Measurements from ENCODE around the gene PPP2R2B.

The PPP2R2B gene

GRCh38 chr5:146796911-146797310 is 81.6 kb downstream of the PPP2R2B start:
- DNase-seq, result no peak
- TF ChIP-seq POLR2A (IDR thresholded peaks at IDR 0.05; ENCODE audit: low read length) (no peak), GATA1 (IDR thresholded peaks at IDR 0.05; ENCODE audit: low read depth, low read length) (no peak)

- TF ChIP-seq GATA1 (IDR thresholded peaks at IDR 0.05; ENCODE audit: low read depth, low read length) (no peak), POLR2A (IDR thresholded peaks at IDR 0.05; ENCODE audit: low read length) (no peak)
- DNase-seq, result no peak
Measured at GRCh38 chr5:146796144-146796543, 82.4 kb downstream of the PPP2R2B start.

DNA sequence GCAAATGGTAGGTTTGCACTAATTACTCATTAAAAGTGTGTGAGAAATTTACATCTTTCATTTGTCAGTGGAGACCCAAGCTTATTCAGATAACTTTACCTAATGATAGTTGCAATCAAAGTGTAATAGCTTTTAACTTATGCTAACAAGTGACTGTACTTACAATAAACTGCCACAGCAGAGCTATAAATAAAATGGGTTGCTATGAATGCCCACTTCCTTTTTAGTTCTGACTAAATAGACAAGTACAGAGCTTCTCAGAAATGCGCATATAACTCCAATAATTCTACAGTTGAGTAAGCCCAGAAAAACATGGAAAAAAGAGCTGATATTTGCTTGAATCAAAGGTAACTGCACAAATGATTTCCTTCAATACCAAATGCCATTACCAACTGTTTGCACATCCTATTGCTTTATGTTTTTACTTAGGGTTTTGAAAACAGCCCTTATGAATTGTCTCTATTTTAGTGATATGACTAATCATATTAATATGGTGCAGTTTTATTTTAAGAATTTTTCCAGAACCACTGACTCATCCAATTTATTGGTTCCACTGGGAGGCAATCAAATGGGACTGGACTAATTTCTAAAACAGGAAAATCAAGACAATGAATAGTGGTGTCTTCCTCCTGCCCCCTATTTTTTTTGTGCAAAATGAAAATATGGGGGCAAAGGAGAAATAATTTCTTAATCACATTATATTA is 84.1 kb downstream of the PPP2R2B start:
- no peak for DNase-seq
- TF ChIP-seq GATA1 (IDR thresholded peaks at IDR 0.05; ENCODE audit: low read depth, low read length) (no peak), POLR2A (IDR thresholded peaks at IDR 0.05; ENCODE audit: low read length) (no peak)

DNA sequence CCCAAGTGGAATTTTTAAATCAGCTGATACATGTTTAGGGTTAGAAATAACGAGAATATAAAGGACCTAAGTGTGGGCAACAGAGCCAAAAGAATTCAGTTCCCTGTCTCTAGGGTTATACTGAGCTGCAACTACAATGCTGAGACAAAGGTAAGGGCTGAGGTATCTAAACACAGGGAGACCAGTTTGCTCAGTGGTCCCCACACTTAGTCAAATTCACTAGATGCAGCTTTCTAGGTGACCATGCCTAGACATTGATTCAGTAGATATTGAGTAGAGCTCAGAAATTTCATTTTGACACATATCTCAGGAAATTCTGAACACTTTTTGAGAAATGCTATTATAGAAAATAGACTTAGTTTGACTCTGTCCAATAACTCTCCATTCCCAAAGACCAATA is 84.8 kb downstream of the PPP2R2B start:
- TF ChIP-seq POLR2A (IDR thresholded peaks at IDR 0.05; ENCODE audit: low read length) (no peak), GATA1 (IDR thresholded peaks at IDR 0.05; ENCODE audit: low read depth, low read length) (no peak)
- DNase-seq, result no peak

DNA sequence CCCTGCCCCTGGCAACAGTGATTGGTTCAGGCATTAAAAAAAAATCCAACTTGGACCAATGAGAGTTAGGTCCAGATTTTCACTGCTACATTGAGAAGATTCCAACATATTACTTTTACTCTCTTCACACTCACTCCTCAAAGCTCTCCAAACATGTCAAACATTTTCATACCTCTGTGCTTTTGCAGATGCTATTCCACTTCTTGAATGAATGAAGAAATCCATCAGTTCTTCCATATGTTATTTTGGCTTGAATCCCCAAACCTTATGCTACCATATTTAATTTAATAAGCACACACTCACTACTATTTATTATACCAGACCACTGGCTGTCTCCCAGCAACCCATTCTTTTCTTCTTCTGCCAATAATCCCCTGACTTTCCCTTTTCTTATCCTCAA is 87.1 kb downstream of the PPP2R2B start:
- no peak for TF ChIP-seq GATA1 (IDR thresholded peaks at IDR 0.05; ENCODE audit: low read depth, low read length)
- TF ChIP-seq POLR2A (IDR thresholded peaks at IDR 0.05; ENCODE audit: low read length), result no peak
- no peak for DNase-seq

DNA sequence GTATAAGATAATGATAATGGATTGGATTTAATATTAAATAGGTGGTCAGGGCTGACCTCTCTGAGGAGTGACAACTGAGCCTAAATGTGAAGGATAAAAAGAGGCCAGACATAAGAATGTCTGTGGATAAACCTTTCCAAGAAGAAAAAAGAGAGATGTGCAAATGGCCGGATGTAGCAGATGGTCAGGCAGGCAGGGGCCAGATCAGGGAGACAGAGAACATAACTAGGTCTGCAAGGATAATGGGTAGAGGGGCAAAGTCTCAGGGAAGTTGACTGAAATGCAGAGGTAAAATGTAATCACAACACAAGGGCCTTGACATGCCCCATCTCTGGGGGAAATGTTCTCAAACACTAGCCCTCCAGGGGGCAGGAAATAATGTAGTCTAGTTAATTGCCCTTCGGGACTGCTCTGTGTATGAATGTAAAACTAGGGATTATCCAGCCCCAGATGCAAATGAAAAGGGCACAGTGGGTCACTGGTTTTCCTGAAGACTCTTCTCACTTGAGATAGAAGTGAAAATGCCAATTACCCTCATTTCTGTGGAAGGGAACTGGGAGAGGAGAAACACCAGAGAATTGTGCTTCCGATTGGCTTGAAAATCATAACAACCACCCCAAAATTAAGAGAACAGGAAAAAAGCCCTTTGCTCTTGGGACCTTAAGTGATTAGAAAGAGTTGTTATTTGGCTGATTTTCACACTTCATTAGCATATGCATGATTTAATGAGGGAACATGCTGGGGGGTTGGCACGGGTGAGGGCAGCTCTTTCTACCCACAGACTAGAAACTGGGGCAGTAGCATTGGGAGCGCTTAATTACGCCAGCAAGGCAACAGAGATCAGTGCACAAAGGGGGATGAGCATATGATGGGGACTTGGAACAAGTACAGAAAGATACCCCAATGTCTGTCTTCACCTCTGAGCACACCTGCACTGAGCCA is 88.6 kb downstream of the PPP2R2B start:
- DNase-seq, result no peak
- TF ChIP-seq GATA1 (IDR thresholded peaks at IDR 0.05; ENCODE audit: low read depth, low read length) (no peak), POLR2A (IDR thresholded peaks at IDR 0.05; ENCODE audit: low read length) (no peak)

GRCh38 chr5:146788898-146789297 is 89.7 kb downstream of the PPP2R2B start:
- DNase-seq, result no peak
- no peak for TF ChIP-seq POLR2A (IDR thresholded peaks at IDR 0.05; ENCODE audit: low read length)
- TF ChIP-seq GATA1 (IDR thresholded peaks at IDR 0.05; ENCODE audit: low read depth, low read length), result no peak

- TF ChIP-seq GATA1 (IDR thresholded peaks at IDR 0.05; ENCODE audit: low read depth, low read length), result no peak
- no peak for TF ChIP-seq POLR2A (IDR thresholded peaks at IDR 0.05; ENCODE audit: low read length)
- no peak for DNase-seq
Measured at GRCh38 chr5:146785065-146785464, 93.5 kb downstream of the PPP2R2B start.

DNA sequence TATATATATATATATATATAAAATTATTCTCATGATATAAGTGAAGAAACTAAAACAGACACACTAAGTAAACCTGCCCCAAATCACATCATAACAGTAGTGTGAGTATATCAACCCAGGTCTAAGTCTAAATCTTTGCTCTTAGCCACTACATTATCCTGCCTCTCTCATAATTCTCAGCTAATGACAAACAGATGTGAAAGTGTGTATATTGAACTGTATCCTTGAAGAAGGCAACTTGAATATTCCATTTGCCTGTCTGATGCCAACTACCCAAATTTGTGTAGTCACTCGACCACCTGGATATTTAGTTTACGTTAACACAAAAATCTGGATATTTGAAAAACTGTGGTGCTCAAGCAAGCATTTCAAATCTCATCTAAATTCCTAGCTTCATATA is 97.4 kb downstream of the PPP2R2B start:
- DNase-seq, result no peak
- TF ChIP-seq GATA1 (IDR thresholded peaks at IDR 0.05; ENCODE audit: low read depth, low read length) (no peak), POLR2A (IDR thresholded peaks at IDR 0.05; ENCODE audit: low read length) (no peak)

DNA sequence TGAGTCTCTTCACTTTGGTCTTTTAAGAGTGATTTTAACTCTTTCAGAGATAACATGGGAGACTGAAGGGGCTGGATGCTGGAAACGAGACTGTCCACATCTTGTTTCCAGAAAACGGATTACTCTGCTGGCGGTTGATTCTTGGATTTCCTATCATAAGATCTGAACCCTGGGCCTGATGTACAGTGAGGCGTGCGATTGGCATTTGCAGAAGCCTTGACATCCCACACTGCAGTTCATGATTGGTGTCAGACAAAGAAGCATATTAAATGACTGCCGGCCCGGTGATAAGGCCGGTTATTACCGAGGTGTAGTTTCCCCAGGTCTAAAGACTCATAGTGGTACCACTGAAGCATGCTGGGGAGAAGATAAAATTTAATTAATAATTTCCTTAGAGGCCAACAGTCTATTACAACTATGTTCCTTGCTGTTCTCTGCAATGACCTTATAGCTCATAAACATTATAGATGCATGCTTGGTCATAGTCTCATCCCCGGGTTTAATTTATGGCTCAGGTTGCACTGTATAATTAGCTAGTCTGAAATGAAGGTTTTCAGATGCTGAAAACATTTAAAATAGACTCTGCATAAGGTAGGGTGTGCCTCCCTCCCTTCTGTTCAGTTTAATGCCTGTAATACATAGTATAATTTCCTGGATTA is 99.2 kb downstream of the PPP2R2B start:
- TF ChIP-seq POLR2A (IDR thresholded peaks at IDR 0.05; ENCODE audit: low read length) (no peak), GATA1 (IDR thresholded peaks at IDR 0.05; ENCODE audit: low read depth, low read length) (no peak)
- no peak for DNase-seq

- no peak for DNase-seq
- no peak for TF ChIP-seq POLR2A (IDR thresholded peaks at IDR 0.05; ENCODE audit: low read length)
- no peak for TF ChIP-seq GATA1 (IDR thresholded peaks at IDR 0.05; ENCODE audit: low read depth, low read length)
Measured at GRCh38 chr5:146778795-146779194, 99.8 kb downstream of the PPP2R2B start.

GRCh38 chr5:146778261-146778660 is 100.3 kb downstream of the PPP2R2B start:
- TF ChIP-seq POLR2A (IDR thresholded peaks at IDR 0.05; ENCODE audit: low read length) (no peak), GATA1 (IDR thresholded peaks at IDR 0.05; ENCODE audit: low read depth, low read length) (no peak)
- DNase-seq, result no peak

GRCh38 chr5:146772881-146773466 is 105.6 kb downstream of the PPP2R2B start:
- TF ChIP-seq GATA1 (IDR thresholded peaks at IDR 0.05; ENCODE audit: low read depth, low read length), result no peak
- no peak for TF ChIP-seq POLR2A (IDR thresholded peaks at IDR 0.05; ENCODE audit: low read length)
- no peak for DNase-seq

GRCh38 chr5:146770980-146771379 is 107.6 kb downstream of the PPP2R2B start:
- no peak for TF ChIP-seq POLR2A (IDR thresholded peaks at IDR 0.05; ENCODE audit: low read length)
- DNase-seq, result no peak

All from erythroblast (primary cell).